Subcutaneous adipose tissue (tissue), 4 donors: ENCODE results near the gene SGIP1. TPM values are rescaled to one million over a fixed set of nuclear protein-coding genes. Genes with fewer than 3 reads are reported as not detected.

Source experiments
- total RNA-seq, 4 donors: library from RNA; depleted of rRNA; stranded (reverse); fragments of >200 nt; gene quantifications; one replicate each; pipeline ENCODE4 v1.1.0, GENCODE V29; 2016
- TF ChIP-seq, protein P1 (sequence below): fragments of 450-650 bp; IDR thresholded peaks from one replicate; pipeline ENCODE4 v1.5.1; 2016; ENCODE audit warnings: low read depth, mild to moderate bottlenecking, control low read depth, antibody characterized with exemption, moderate library complexity

SGIP1 gene
- total RNA-seq, 4 donors from 2014 or later = 5.9 to 23.1 (median 18.0) TPM

DNA sequence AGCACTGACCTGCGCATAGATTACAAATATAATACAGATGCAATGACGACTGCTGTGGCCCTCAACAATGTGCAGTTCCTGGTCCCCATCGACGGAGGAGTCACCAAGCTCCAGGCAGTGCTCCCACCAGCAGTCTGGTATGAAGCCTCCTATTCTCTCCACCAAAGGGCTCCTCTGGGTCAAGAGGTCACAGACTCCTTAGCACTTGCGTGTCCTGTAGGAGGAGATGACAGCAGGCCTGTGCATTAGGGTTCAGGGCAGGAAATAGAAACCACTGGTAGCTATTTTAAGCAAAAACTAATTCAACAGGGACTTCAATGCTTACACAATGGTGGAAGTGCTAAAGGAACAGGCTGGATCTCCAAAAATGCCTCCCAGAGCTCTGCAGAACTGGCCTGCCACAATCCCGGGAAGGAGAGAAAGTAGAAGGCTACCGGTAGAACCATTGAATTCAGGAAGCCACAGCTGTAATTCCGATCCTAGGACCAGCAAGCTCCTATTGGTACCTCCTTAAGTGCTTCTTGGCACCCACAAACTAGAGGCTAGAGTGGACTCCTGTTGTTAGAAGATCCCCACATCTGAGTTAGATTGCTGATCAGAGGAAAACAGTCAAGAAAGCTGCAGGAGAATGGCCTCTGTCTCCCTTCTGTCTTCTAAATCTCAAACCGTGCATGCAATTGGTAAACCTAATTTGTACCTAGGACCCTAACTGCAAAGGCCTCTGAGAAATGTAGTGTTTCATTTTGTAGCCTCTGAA lies 205.6 kb downstream of the SGIP1 start:
- TF ChIP-seq, protein P1, sequence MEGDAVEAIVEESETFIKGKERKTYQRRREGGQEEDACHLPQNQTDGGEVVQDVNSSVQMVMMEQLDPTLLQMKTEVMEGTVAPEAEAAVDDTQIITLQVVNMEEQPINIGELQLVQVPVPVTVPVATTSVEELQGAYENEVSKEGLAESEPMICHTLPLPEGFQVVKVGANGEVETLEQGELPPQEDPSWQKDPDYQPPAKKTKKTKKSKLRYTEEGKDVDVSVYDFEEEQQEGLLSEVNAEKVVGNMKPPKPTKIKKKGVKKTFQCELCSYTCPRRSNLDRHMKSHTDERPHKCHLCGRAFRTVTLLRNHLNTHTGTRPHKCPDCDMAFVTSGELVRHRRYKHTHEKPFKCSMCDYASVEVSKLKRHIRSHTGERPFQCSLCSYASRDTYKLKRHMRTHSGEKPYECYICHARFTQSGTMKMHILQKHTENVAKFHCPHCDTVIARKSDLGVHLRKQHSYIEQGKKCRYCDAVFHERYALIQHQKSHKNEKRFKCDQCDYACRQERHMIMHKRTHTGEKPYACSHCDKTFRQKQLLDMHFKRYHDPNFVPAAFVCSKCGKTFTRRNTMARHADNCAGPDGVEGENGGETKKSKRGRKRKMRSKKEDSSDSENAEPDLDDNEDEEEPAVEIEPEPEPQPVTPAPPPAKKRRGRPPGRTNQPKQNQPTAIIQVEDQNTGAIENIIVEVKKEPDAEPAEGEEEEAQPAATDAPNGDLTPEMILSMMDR = no peak

DNA sequence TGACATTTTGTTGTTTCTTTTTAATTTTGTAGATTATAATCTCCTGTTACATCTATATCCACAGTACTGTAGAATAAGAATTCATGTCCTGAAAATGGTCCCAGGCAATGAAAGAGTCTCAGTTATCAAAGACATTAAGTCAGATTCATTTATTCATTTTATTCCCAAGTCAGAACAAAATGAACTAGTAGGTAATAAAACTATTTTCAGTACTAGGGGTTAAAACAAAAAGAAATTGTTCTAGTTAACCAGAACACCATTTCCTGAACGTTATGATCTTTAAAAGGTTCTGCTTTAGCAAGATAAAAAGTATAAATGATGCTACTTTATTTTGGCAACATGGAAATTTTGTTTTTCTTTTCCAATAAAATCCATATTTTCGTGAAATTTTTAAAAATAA lies 211.5 kb downstream of the SGIP1 start:
- TF ChIP-seq, protein P1 = no peak

- TF ChIP-seq, protein P1 = no peak
Measured at GRCh38 chr1:66747501-66747900, 213.5 kb downstream of the SGIP1 start.

- TF ChIP-seq, protein P1 = no peak
Measured at GRCh38 chr1:66750577-66750976, 216.6 kb downstream of the SGIP1 start.

- TF ChIP-seq, protein P1 = no peak
Measured at GRCh38 chr1:66751160-66751559, 217.2 kb downstream of the SGIP1 start.

- TF ChIP-seq, protein P1 = no peak
Measured at GRCh38 chr1:66752000-66752592, 218.1 kb downstream of the SGIP1 start, which contains the start of gene DYNLT5. DYNLT5 (plus strand) TSS chr1:66752459; CDS start chr1:66754659, 2,200 bp downstream.

DNA sequence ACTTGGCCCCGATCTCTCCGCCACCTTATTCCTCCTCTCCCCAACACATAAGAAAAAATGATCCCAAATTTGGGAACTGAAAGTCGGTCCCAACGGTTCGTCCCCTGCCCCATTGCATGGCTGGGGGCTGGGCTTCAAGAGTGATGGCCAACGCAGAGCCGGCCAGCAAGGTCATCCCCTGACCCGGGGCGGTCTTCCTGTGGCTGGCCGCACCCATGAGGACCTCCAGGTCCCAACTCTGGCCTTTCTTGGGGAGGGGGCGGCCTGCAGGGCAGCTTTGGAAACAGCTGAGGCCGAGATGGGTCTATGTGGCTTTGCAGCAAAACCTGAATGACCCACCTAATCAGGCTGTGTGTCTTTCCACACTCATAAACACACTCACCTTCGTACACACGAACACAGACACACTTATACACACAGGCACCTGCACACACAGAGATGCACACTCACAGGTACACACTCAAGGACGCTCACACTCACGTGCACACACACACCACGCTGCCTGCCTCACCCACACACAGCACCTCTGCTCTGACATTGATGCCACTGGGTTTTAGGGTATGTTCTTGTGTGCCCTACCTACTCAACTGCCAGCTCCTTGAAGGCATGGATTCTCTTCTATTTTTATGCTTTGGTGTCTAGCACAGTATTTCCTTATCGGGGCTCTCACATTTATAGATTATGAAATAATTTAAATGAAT lies 218.9 kb downstream of the SGIP1 start:
- TF ChIP-seq, protein P1 = no peak
